Measurements from ENCODE around the gene CKS2. TPM values are rescaled to one million over a fixed set of nuclear protein-coding genes. Genes with fewer than 3 reads are reported as not detected.

The CKS2 gene
- total RNA-seq, 1 donor from 2014 or later, result 14.7 TPM

DNA sequence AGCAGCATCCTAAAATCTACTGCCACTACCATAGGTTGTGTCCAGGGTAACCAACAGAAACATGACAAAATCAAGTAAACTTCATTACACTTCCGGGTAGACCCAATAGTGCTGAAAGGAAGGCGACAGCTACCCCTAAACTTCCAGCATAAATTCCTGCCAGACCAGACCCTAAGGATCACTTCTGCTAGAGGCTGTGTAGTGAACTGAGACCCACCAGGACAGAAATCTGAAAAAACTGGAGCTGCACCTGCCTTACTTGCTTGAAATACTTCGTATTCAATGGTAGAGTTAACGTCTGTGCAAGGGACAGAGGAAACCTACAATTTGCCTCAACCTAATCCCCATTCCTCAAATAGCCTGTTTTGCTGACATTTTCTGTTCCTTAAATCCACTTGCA lies 6.3 kb downstream of the CKS2 start:
- Histone ChIP-seq H3K27ac (peak overlapping the region; percentile 98), H3K36me3 (peaks cover 0 to 4% of the 10 kb centered on the region in 2 donors), H3K9me3 (no peaks in the 10 kb centered on the region), H3K4me3 (no peak overlapping the region), H3K27me3 (no peaks in the 10 kb centered on the region), H3K4me1 (peaks cover 35% of the 10 kb centered on the region)
- TF ChIP-seq CTCF (IDR thresholded peaks at IDR 0.05), result no peak
- TF ChIP-seq POLR2AphosphoS5 (IDR thresholded peaks at IDR 0.05; ENCODE audit: insufficient read depth in 1 of 2, low read depth in 1 of 2), result no peak
- intact Hi-C loops (cut with DNase I), result no loop called here
- no peak for DNase-seq (ENCODE audit: extremely low spot score in 2 of 2)

- Histone ChIP-seq H3K27ac (peak within 1 kb of the TSS; percentile 98), H3K36me3 (peaks cover 0 to 4% of the 10 kb centered on the region in 2 donors), H3K27me3 (no peaks in the 10 kb centered on the region), H3K4me1 (peaks cover 40% of the 10 kb centered on the region), H3K9me3 (no peaks in the 10 kb centered on the region), H3K4me3 (peak within 1 kb of the TSS; percentile 58 to 66)
- DNase-seq (ENCODE audit: extremely low spot score in 2 of 2), result peak in 1 of 2 donors; percentile 98
- TF ChIP-seq CTCF (IDR thresholded peaks at IDR 0.05), result peak in 2 of 3 experiments; percentile 59 to 86
- TF ChIP-seq POLR2A (IDR thresholded peaks at IDR 0.05), result peak in 1 of 2 donors; percentile 91
- TF ChIP-seq POLR2AphosphoS5 (IDR thresholded peaks at IDR 0.05; ENCODE audit: insufficient read depth in 1 of 2, low read depth in 1 of 2), result peak; percentile 84 to 98
- intact Hi-C loops (cut with DNase I), result no loop called here
Observed at GRCh38 chr9:89318123-89319014, 7.4 kb downstream of the CKS2 start, which contains the start of gene SECISBP2. Gene SECISBP2 (plus strand): TSS chr9:89318500. CDS start chr9:89318577, 77 bp downstream.

DNA sequence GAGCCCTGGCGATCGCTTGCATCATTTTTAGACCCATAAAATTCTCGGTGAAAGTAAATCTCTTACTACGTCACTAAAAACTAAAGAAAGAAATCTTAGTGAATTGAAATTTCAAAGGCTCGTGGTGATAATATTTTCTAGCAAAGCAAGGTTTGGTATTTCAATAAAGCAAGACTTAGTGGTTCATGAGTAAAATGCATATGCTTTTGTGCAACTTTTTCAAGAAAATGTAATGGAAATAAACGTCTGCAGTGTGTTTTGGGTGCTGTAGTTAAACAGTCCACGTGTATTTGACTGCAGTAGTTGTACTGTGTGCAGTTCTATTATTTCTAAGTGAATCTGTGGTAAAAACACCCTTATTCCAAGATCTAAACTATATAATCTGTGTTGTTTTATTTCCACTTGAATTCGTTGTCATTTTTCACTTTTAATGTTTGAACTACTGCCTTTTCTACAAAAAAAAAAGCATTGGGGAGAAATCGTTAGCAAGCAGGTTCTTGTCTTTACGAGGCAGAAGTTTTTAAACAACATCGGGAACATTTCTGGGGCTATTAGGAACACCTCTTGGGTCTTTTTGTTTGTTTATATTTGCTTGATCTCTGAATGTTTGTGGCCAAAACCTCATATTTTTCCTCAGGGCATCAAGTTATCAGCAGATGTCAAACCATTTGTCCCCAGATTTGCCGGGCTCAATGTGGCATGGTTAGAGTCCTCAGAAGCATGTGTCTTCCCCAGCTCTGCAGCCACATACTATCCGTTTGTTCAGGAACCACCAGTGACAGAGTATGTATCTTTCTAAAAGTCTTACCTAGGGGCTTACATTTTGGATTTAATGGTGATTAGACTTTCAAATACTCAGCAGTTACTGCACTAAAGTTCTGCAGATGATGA lies 8.3 kb downstream of the CKS2 start:
- DNase-seq (ENCODE audit: extremely low spot score in 2 of 2), result no peak
- TF ChIP-seq POLR2A (IDR thresholded peaks at IDR 0.05) (no peak), POLR2AphosphoS5 (IDR thresholded peaks at IDR 0.05; ENCODE audit: insufficient read depth in 1 of 2, low read depth in 1 of 2) (peak in 1 of 2 donors; percentile 76), CTCF (IDR thresholded peaks at IDR 0.05) (peak in 1 of 3 experiments; percentile 1)
- Histone ChIP-seq H3K36me3 (peaks cover 0 to 4% of the 10 kb centered on the region in 2 donors), H3K9me3 (no peaks in the 10 kb centered on the region), H3K4me3 (peak overlapping the region; percentile 58 to 66), H3K4me1 (peaks cover 49% of the 10 kb centered on the region), H3K27me3 (no peaks in the 10 kb centered on the region), H3K27ac (peak overlapping the region; percentile 98)
- intact Hi-C loops (cut with DNase I), result no loop called here

DNA sequence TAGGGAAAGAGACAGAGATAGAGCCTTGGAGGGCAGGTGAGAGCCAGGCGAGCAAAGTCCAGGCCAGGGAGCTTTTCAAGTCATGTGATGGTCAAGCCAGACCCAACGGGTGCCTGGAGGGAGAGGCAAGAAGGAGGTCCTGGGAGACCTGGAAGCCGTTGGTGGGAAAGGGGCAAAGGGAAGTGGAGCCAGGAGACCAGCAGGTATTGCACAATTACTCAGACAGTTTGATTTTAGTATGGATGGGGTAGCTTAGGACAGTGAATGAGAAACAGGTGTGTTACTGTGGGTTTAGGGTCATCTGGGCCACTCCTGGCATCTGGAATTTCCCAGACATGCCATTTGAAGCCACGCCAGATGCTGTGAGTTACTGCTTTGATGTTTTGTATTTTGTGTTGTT lies 12.4 kb downstream of the CKS2 start:
- TF ChIP-seq CTCF (IDR thresholded peaks at IDR 0.05) (no peak), POLR2AphosphoS5 (IDR thresholded peaks at IDR 0.05; ENCODE audit: insufficient read depth in 1 of 2, low read depth in 1 of 2) (no peak), POLR2A (IDR thresholded peaks at IDR 0.05) (no peak)
- H3K4me1 ChIP-seq, result peaks cover 41% of the 10 kb centered on the region
- DNase-seq (ENCODE audit: extremely low spot score in 2 of 2), result no peak

More for the DNA sequence above, 12.4 kb downstream of the CKS2 start:
- H3K36me3 ChIP-seq, result peaks cover 0 to 26% of the 10 kb centered on the region in 2 donors
- no peaks in the 10 kb centered on the region for H3K27me3 ChIP-seq
- no peak overlapping the region for H3K27ac ChIP-seq
- intact Hi-C loops (cut with DNase I), result no loop called here
- H3K9me3 ChIP-seq, result no peaks in the 10 kb centered on the region
- no peak overlapping the region for H3K4me3 ChIP-seq

Data from vagina (tissue), 2 donors.